ENCODE measurements around the gene TOX4. TPM values are rescaled to one million over a fixed set of nuclear protein-coding genes. Genes with fewer than 3 reads are reported as not detected.

Gene TOX4
- total and polyA plus RNA-seq, 2 of the 8 experiments (the other 6 are each of a cell fraction or from before 2014, with no cell fraction given): 51.5 to 58.3 TPM

GRCh38 chr14:21525962-21526671 is 49.1 kb downstream of the TOX4 start, which contains the start of gene SALL2:
Gene SALL2, minus strand, starts transcription at chr14:21526346. Its CDS starts 219 bp downstream, at chr14:21526127.
- H3K23ac ChIP-seq (ENCODE audit: insufficient read length): no peak within 1 kb of the TSS
- peak within 1 kb of the TSS; percentile 50 to 82 (median 71) for H3K4me3 ChIP-seq (ENCODE audit: extremely low read depth in 1 of 4, insufficient read depth in 2 of 4, low read depth in 3 of 4, low read length in 4 of 4)
- H3K9ac ChIP-seq (replicated peaks in 1 of 4; ENCODE audit: extremely low read depth in 1 of 4, low read depth in 3 of 4, low read length in 3 of 4): peak within 1 kb of the TSS; percentile 46 to 83 (median 76)
- H3K56ac ChIP-seq (replicated peaks; ENCODE audit: insufficient read length, low read depth, low read length): peak within 1 kb of the TSS; percentile 78
- peaks cover 14 to 69% (median 42%) of the 10 kb centered on the region in 4 experiments for H3K4me1 ChIP-seq (replicated peaks in 1 of 4; ENCODE audit: control insufficient read depth in 3 of 4, insufficient read depth in 4 of 4, low read length in 3 of 4)
- H3K79me2 ChIP-seq (ENCODE audit: control insufficient read depth in 1 of 2, insufficient read depth in 2 of 2, low read length in 2 of 2): peaks cover 19 to 78% of the 10 kb centered on the region in 2 experiments
- H4K5ac ChIP-seq (ENCODE audit: insufficient read length, low read depth, low read length): peak within 1 kb of the TSS; percentile 97
- peak within 1 kb of the TSS; percentile 70; the same call in 1 of the 2 replicates for H2AK5ac ChIP-seq (ENCODE audit: low read depth, low read length)
- H3K23me2 ChIP-seq (ENCODE audit: low read depth, low read length): peaks cover 14% of the 10 kb centered on the region
- no peak within 1 kb of the TSS for H2AFZ ChIP-seq (ENCODE audit: low read length)
- peak within 1 kb of the TSS; percentile 96 for H4K91ac ChIP-seq (replicated peaks; ENCODE audit: insufficient read length, low read length)
- CTCF ChIA-PET (ENCODE audit: partially characterized antibody): interaction anchor here (0.7 to 7.6 kb wide), 14 partner anchors 8 to 88 kb away, joined by 3 to 59 read pairs (median 6); partner anchors contain the start of genes METTL3, RAB2B and TOX4
- FAIRE-seq (no peak), DNase-seq (ENCODE audit: low read depth in 1 of 2, low spot score in 2 of 2) (peak; percentile 93 to 97)
- peaks cover 24 to 67% (median 36%) of the 10 kb centered on the region in 4 experiments for H3K36me3 ChIP-seq (ENCODE audit: control insufficient read depth in 2 of 4, insufficient read depth in 4 of 4, low read length in 3 of 4)
- H4K8ac ChIP-seq (ENCODE audit: extremely low read depth, insufficient read depth, low read length): peak within 1 kb of the TSS; percentile 90
- H4K20me1 ChIP-seq (replicated peaks in 1 of 2; ENCODE audit: control insufficient read depth in 1 of 2, insufficient read depth in 2 of 2, low read length in 2 of 2): peaks cover 1 to 30% of the 10 kb centered on the region in 2 experiments
- peak within 1 kb of the TSS; percentile 97 for H2BK5ac ChIP-seq (ENCODE audit: low read depth, low read length)
- no peaks in the 10 kb centered on the region for H3K27me3 ChIP-seq (replicated peaks in 1 of 4; ENCODE audit: control insufficient read depth in 3 of 4, extremely low read depth in 1 of 4, insufficient read depth in 3 of 4, low read length in 3 of 4)
- no peaks in the 10 kb centered on the region for H3K9me3 ChIP-seq (ENCODE audit: insufficient read depth in 2 of 2, low read depth in 1 of 2, low read length in 1 of 2)
- H2BK120ac ChIP-seq (replicated peaks; ENCODE audit: low read depth, low read length): peak within 1 kb of the TSS; percentile 91
- 0% methylated on average over 1 of the region's 43 CpGs; no CpG with 5 or more reads in 1 of the 2 experiments for WGBS, 2 experiments (ENCODE audit: extremely low coverage in 1 of 2, insufficient coverage in 1 of 2, insufficient read length in 1 of 2, insufficient replicate concordance in 2 of 2, low coverage in 1 of 2, low lambda C conversion rate in 2 of 2, missing lambda C conversion rate in 1 of 2)
- peak within 1 kb of the TSS; percentile 73 for H2BK20ac ChIP-seq (ENCODE audit: low read length)
- POLR2A ChIA-PET (ENCODE audit: partially characterized antibody): interaction anchor here (0.6 to 32.5 kb wide), 24 partner anchors 7 to 217 kb away, joined by 3 to 769 read pairs (median 6); partner anchors contain the start of genes METTL3, RAB2B, SALL2 and TOX4
- peak within 1 kb of the TSS; percentile 75 for H3K4ac ChIP-seq (replicated peaks; ENCODE audit: insufficient read length, low read depth, low read length)
- peak within 1 kb of the TSS; percentile 81 to 87 for H3K4me2 ChIP-seq (ENCODE audit: insufficient read depth in 1 of 2, low read depth in 2 of 2, low read length in 2 of 2)
- peak within 1 kb of the TSS; percentile 99 for H2BK12ac ChIP-seq (ENCODE audit: low read depth, low read length)
- H3K27ac ChIP-seq (ENCODE audit: low read depth, low read length): peak within 1 kb of the TSS; percentile 90
- peak within 1 kb of the TSS; percentile 34 for H3K14ac ChIP-seq (ENCODE audit: insufficient read length)
- peak within 1 kb of the TSS; percentile 67; the same call in 1 of the 2 replicates for H2BK15ac ChIP-seq (ENCODE audit: low read length)
- peaks cover 25% of the 10 kb centered on the region for H3K79me1 ChIP-seq (ENCODE audit: low read depth, low read length)
- peak within 1 kb of the TSS; percentile 99 for H3K18ac ChIP-seq (ENCODE audit: extremely low read depth, low read length)
- TF ChIP-seq GABPA (IDR thresholded peaks at IDR 0.05; ENCODE audit: borderline replicate concordance, insufficient read depth, low read length): no peak
- peak; percentile 54; the same call in 1 of the 2 replicates for TF ChIP-seq PHF8 (conservative IDR thresholded peaks at IDR 0.05; ENCODE audit: low read depth, low read length)
- TF ChIP-seq RFX5 (IDR thresholded peaks at IDR 0.05; ENCODE audit: borderline replicate concordance, low read depth, low read length): no peak
- TF ChIP-seq EGR1 (IDR thresholded peaks at IDR 0.05; ENCODE audit: borderline replicate concordance, low read depth, low read length): peak; percentile 100
- peak; percentile 91 for TF ChIP-seq SP1 (IDR thresholded peaks at IDR 0.05; ENCODE audit: low read depth, low read length)
- TF ChIP-seq TCF12 (IDR thresholded peaks at IDR 0.05; ENCODE audit: low read depth, low read length): peak; percentile 93
- TF ChIP-seq CBX5 (IDR thresholded peaks at IDR 0.05; ENCODE audit: low read depth, low read length): no peak
- TF ChIP-seq CTCF (IDR thresholded peaks at IDR 0.05; ENCODE audit: control extremely low read depth in 1 of 3, insufficient read depth in 1 of 3, low read depth in 1 of 3, low read length in 3 of 3): no peak
